GM11168 (cell line): ENCODE data around the gene PRRT4.

Experiments
- in situ Hi-C: fragments of 300-500 bp; cut with MboI; formaldehyde crosslinking; loops from one replicate; pipeline ENCODE4 v1.12.0; 2022; ENCODE audit warnings: low sequenced_read_pairs; ENCODE audit not compliant: unreplicated experiment

The PRRT4 gene

DNA sequence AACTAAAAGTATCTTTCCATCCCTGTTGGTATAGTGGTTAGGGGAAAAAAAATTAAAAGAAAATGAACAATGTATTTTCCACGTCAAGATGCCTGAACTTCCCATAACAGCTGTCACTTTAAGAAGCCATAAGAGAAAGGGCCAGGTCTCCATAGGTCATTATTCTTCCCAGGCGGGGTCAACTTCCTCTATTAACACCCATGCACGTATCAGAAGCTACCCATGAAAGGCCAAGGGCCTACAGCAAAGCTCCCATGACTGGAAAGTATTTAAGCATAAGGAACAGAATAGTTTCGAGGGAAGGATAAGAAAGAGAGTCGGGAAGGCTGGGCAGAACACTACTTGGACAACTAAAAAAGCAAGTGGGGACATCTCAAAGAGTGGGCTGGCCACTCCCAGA, 57.8 kb downstream of the PRRT4 start:
- in situ Hi-C loops = no loop called here

GRCh38 chr7:128303133-128303532, 58.4 kb downstream of the PRRT4 start:
- in situ Hi-C loops = no loop called here

DNA sequence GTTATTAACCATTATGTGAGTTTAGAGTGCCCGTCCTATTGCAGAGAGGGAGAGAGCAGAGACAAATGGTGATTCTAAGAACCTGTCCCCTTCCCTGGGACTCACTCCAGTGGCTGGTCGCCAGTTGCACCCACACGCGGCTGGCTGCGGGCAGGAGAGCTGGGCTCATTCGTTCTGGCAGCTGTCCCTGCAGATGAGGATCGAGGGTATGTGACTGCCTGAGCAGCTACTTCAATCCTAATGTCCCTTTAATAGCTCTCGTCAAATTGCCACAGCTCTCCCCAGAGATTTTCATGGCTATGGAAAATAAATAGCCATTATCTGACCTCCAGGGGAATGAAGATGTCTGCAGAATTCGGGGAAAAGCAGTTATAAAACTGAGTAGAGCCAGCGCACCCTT, 59.4 kb downstream of the PRRT4 start:
- in situ Hi-C loops = no loop called here
